NCI-H82 treated with DMSO at 0.1 percent for 48 hours (cell line): ENCODE data around the gene VAT1L.
"Not testable (repeated sequence)": the region's sequence is repeated elsewhere in the genome, so short reads cannot be mapped to it uniquely, and the experiment has no call there.

ENCODE experiments used
- DNase-seq: peaks from one replicate; lab custom pipeline; 2025; ENCODE audit not compliant: unreplicated experiment; lab: John Stamatoyannopoulos, UW

VAT1L gene

GRCh38 chr16:77987810-77988209 lies 199.4 kb downstream of the VAT1L start:
- DNase-seq, result no peak

GRCh38 chr16:77989846-77990245 lies 201.5 kb downstream of the VAT1L start:
- no peak for DNase-seq

GRCh38 chr16:77991701-77992100 lies 203.3 kb downstream of the VAT1L start:
- DNase-seq, result no peak

- not testable (repeated sequence) for DNase-seq
These were observed 204.0 kb downstream of the VAT1L start for GRCh38 chr16:77992381-77992780.

GRCh38 chr16:77993111-77993985 lies 205.0 kb downstream of the VAT1L start:
- DNase-seq, result peak; percentile 69

GRCh38 chr16:77995843-77996455 lies 207.6 kb downstream of the VAT1L start:
- DNase-seq, result no peak

- DNase-seq, result no peak
These were observed 210.1 kb downstream of the VAT1L start for GRCh38 chr16:77998350-77999023.

GRCh38 chr16:78001451-78002025 lies 213.2 kb downstream of the VAT1L start:
- DNase-seq, result no peak

- DNase-seq, result peak; percentile 80
These were observed 214.7 kb downstream of the VAT1L start for GRCh38 chr16:78002915-78003538.

GRCh38 chr16:78004517-78004916 lies 216.2 kb downstream of the VAT1L start:
- DNase-seq, result no peak

GRCh38 chr16:78005881-78006280 lies 217.5 kb downstream of the VAT1L start:
- peak; percentile 12 for DNase-seq

GRCh38 chr16:78007121-78007520 lies 218.8 kb downstream of the VAT1L start:
- DNase-seq, result no peak

- DNase-seq, result no peak
These were observed 234.1 kb downstream of the VAT1L start, which contains the start of gene CLEC3A for GRCh38 chr16:78022347-78023060. CLEC3A (plus strand) TSS chr16:78022548; CDS start chr16:78022627, 79 bp downstream.

- no peak for DNase-seq
These were observed 235.8 kb downstream of the VAT1L start for GRCh38 chr16:78024159-78024558.

GRCh38 chr16:78025631-78026030 lies 237.3 kb downstream of the VAT1L start:
- DNase-seq, result no peak

- DNase-seq, result no peak
These were observed 239.7 kb downstream of the VAT1L start for GRCh38 chr16:78028018-78028417.
